MCF 10A (cell line): ENCODE data around the gene PCGF3. TPM values are rescaled to one million over a fixed set of nuclear protein-coding genes. Genes with fewer than 3 reads are reported as not detected.
A peak's percentile ranks its signal among the peaks of the same experiment; 100 is the strongest.

ENCODE experiments used
- BruUV-seq: library from RNA; stranded (reverse); fragments of 400-500 nt; replicated peaks from 2 replicates; lab custom pipeline; 2021; lab: Mats Ljungman, UMichigan
- CTCF ChIA-PET: fragments of 300-600 bp; sonication (Branson Sonifier 250); formaldehyde crosslinking; extraction: SDS; loops from one replicate; lab custom pipeline; 2021; ENCODE audit warnings: antibody characterized with exemption, inconsistent platforms; lab: Yijun Ruan, JAX
- POLR2A ChIA-PET: fragments of 300-600, 350-650 bp; sonication (Branson Sonifier 250); formaldehyde crosslinking; extraction: SDS; loops from one replicate; lab custom pipeline; 2020; ENCODE audit warnings: antibody characterized with exemption, inconsistent platforms; lab: Yijun Ruan, JAX
- DNase-seq: peaks from one replicate; pipeline ENCODE4 v3.0.0-alpha.2; 2018; ENCODE audit not compliant: unreplicated experiment
- H3K27ac Mint-ChIP-seq: one replicate; pipeline ENCODE4 v1.8.0; 2022; ENCODE audit warnings: mild to moderate bottlenecking, low read depth, mixed read lengths; ENCODE audit not compliant: unreplicated experiment
- H3K27me3 Mint-ChIP-seq: one replicate; pipeline ENCODE4 v1.8.0; 2022; ENCODE audit warnings: mixed read lengths; ENCODE audit not compliant: insufficient read depth, unreplicated experiment
- H3K36me3 Mint-ChIP-seq: one replicate; pipeline ENCODE4 v1.8.0; 2022; ENCODE audit warnings: mild to moderate bottlenecking, moderate library complexity, mixed read lengths; ENCODE audit not compliant: insufficient read depth, unreplicated experiment
- H3K4me1 Mint-ChIP-seq: one replicate; pipeline ENCODE4 v1.8.0; 2022; ENCODE audit warnings: mixed read lengths; ENCODE audit not compliant: insufficient read depth, unreplicated experiment
- H3K4me3 Mint-ChIP-seq: one replicate; pipeline ENCODE4 v1.8.0; 2022; ENCODE audit warnings: mild to moderate bottlenecking, moderate library complexity, mixed read lengths; ENCODE audit not compliant: unreplicated experiment
- H3K9me3 Mint-ChIP-seq: one replicate; pipeline ENCODE4 v1.8.0; 2022; ENCODE audit warnings: mixed read lengths; ENCODE audit not compliant: unreplicated experiment
- intact Hi-C: fragments of 100-400 bp; cut with micrococcal nuclease; formaldehyde crosslinking; loops from 2 replicates; pipeline ENCODE4 v1.14.1; 2022
- total RNA-seq: library from RNA; stranded (reverse); gene quantifications from 2 replicates; pipeline ENCODE4 v1.2.3, GENCODE V29; 2022
- TF ChIP-seq, protein P1 (sequence below): fragments of 200-600 bp; IDR thresholded peaks from one replicate; pipeline ENCODE4 v1.8.0; 2022; ENCODE audit warnings: antibody characterized with exemption, mild to moderate bottlenecking; ENCODE audit not compliant: unreplicated experiment

The PCGF3 gene
- total RNA-seq, 1 experiment from 2014 or later = 26.5 TPM

DNA sequence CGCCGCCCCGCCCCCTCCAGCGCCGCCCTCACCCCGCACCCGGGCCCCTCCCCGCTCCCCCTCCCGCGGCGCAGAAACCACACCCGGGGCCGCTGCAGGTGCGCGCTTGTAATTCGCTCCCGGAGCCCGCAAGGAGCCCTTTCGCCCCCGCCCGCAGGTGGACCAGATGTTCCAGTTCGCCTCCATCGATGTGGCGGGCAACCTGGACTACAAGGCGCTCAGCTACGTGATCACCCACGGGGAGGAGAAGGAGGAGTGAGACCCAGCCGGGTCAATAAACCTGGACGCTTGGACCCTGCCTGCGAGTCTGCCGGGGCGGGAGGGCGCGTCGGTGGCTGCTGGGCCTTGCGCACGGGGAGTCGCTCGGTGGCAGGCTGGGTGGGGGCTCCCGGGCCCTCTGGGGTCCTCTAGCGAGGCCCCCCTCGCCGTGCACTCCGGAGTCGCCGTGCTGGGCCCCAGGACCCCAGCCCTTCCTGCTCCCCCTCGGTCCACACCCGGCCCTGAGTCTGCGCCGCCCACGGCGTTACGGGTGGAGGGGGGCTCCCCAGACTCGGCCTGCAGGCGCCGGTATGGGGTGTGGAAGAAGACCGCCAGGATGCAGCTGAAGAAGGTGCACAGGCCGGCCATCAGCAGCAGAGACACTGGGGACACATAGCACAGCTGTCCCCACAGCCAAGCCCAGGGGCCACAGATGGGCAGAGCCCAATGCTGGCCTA is 23.7 kb upstream of the PCGF3 start:
- intact Hi-C loops = no loop called here
- Mint-ChIP-seq H3K27me3 (no peaks in the 10 kb centered on the region), H3K27ac (no peak overlapping the region), H3K4me3 (peak overlapping the region; percentile 44), H3K9me3 (no peaks in the 10 kb centered on the region), H3K4me1 (peaks cover 9% of the 10 kb centered on the region), H3K36me3 (peaks cover 12% of the 10 kb centered on the region)
- DNase-seq = peak; percentile 47
- POLR2A ChIA-PET = interaction anchor here (0.7 kb wide), 1 partner anchor 51 kb away, joined by 3 read pairs; no protein-coding TSS in a partner anchor
- TF ChIP-seq, protein P1, sequence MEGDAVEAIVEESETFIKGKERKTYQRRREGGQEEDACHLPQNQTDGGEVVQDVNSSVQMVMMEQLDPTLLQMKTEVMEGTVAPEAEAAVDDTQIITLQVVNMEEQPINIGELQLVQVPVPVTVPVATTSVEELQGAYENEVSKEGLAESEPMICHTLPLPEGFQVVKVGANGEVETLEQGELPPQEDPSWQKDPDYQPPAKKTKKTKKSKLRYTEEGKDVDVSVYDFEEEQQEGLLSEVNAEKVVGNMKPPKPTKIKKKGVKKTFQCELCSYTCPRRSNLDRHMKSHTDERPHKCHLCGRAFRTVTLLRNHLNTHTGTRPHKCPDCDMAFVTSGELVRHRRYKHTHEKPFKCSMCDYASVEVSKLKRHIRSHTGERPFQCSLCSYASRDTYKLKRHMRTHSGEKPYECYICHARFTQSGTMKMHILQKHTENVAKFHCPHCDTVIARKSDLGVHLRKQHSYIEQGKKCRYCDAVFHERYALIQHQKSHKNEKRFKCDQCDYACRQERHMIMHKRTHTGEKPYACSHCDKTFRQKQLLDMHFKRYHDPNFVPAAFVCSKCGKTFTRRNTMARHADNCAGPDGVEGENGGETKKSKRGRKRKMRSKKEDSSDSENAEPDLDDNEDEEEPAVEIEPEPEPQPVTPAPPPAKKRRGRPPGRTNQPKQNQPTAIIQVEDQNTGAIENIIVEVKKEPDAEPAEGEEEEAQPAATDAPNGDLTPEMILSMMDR = no peak
- no TSS peak for BruUV-seq
- CTCF ChIA-PET = interaction anchor here (1.0 kb wide), 1 partner anchor 79 kb away, joined by 3 read pairs; no protein-coding TSS in a partner anchor

DNA sequence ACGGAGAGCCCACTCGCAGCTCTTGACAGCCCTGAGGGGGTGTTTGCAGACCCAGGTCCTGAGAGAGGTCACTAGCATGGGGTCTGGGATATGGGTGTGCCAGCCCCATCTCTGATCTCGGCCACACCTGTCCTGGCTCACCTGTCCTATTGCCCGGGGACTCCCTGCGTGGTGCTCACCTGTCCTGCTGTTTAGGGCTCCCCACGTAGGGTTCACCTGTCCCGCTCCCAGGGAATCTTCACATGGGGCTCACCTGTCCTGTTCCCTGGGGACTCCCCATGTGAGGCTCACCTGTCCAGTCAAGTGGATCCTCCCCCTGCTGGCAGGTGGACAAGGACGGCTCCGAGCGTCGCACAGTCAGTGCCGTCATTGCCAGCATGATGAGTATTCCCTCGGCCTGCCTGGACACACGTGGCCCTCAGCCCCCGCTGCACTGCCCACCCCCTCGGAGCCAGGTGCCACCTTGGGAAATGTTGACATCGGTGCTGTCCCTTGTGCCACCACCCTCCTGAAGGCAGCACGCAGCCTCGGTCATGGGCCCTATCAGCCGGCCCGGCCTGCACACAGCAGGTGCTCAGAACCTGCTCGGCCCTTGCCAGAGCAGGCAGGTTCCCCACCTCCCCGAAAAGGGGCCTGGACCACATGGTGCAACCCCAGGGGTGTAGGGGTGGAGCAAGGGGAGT is 23.0 kb upstream of the PCGF3 start:
- H3K4me3 Mint-ChIP-seq = no peak overlapping the region
- ChIA-PET CTCF (no interaction called here), POLR2A (no interaction called here)
- peaks cover 15% of the 10 kb centered on the region for H3K4me1 Mint-ChIP-seq
- H3K36me3 Mint-ChIP-seq = peaks cover 12% of the 10 kb centered on the region
- TF ChIP-seq, protein P1 = no peak
- no peak overlapping the region for H3K27ac Mint-ChIP-seq
- no peak for DNase-seq
- BruUV-seq = no TSS peak
- intact Hi-C loops = no loop called here
- H3K9me3 Mint-ChIP-seq = no peaks in the 10 kb centered on the region
- no peaks in the 10 kb centered on the region for H3K27me3 Mint-ChIP-seq

DNA sequence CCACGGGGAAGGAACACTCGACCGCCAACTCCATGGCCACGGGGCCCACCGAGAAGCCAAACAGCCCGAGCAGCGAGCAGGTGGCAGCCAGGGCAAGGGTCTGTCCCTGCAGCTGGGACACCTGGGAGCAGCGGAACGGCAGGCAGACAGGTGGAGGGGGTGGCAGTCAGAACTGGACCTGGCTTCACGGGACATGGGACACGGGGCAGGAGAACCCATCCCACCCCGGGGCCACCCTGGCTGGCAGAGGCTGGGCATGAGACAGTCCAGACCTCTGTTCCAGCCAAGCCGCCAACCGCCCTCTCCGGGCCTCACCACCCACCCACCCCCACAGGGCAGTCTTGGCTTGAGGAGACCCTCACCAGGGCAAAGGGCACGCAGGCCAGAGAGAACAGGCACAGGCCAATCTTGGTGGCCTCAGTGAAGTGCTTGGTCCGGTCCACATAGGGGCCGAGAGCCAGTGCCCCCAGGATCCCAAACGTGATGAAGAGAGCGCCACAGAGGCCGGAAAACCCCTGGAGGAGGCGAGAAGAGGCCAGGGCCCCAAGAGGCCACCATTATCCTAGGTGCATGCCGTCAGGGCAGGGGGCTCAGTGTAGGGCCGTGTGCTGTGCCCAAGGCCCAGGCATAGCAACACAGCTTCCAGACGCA is 22.3 kb upstream of the PCGF3 start:
- no TSS peak for BruUV-seq
- no peaks in the 10 kb centered on the region for H3K9me3 Mint-ChIP-seq
- H3K4me1 Mint-ChIP-seq = peaks cover 11% of the 10 kb centered on the region
- intact Hi-C loops = no loop called here
- H3K27ac Mint-ChIP-seq = no peak overlapping the region
- TF ChIP-seq, protein P1 = no peak
- H3K4me3 Mint-ChIP-seq = no peak overlapping the region
- ChIA-PET POLR2A (no interaction called here), CTCF (interaction anchor here (0.6 to 2.0 kb wide), 5 partner anchors 8 to 34 kb away, joined by 3 to 7 read pairs (median 3); no protein-coding TSS in a partner anchor)
- no peak for DNase-seq
- no peaks in the 10 kb centered on the region for H3K27me3 Mint-ChIP-seq
- peaks cover 8% of the 10 kb centered on the region for H3K36me3 Mint-ChIP-seq
